ENCODE results near the gene PKP2. TPM values are rescaled to one million over a fixed set of nuclear protein-coding genes. Genes with fewer than 3 reads are reported as not detected.

Gene PKP2
- total RNA-seq, 2 donors from 2014 or later = 0.07 to 0.25 TPM

DNA sequence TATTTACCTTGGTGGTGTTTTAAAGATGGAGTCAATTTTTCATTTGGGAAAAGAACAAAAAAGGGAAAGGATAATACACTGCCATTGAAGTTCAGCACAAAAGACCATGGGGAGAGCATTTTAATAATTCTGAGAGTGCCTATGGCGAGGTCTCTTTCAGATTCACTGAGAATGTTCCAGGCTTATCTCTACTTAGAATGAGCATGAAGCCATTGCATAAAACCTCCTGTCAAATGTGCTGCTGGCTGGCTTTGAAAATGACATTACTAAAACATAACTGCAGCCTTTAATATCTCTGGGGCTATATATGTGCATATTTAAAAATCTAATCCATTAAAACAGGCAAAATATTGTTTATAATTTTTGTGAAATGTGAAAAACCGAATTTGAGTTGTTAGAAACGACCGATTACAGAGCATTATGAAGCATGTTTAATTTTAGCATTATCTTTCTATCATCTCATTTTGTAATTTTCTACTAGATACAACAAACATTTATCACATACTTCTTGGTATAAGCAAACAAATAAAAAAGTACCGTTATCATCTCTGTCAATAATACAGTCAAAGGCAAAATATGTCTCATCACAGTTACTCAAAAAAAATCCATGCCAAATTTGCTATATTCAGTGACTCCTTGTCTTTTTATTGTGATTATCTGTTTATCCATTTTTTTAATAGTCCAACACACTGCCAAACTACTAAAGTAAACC, 95.2 kb downstream of the PKP2 start:
- Mint-ChIP-seq H3K27ac (no peak overlapping the region), H3K9me3 (no peaks in the 10 kb centered on the region), H3K36me3 (no peaks in the 10 kb centered on the region), H3K27me3 (peaks cover 1 to 2% of the 10 kb centered on the region in 2 donors), H3K4me3 (no peak overlapping the region), H3K4me1 (ENCODE audit: low read depth in 2 of 2) (no peaks in the 10 kb centered on the region)
- ATAC-seq (no peak), DNase-seq (ENCODE audit: low spot score) (no peak)

DNA sequence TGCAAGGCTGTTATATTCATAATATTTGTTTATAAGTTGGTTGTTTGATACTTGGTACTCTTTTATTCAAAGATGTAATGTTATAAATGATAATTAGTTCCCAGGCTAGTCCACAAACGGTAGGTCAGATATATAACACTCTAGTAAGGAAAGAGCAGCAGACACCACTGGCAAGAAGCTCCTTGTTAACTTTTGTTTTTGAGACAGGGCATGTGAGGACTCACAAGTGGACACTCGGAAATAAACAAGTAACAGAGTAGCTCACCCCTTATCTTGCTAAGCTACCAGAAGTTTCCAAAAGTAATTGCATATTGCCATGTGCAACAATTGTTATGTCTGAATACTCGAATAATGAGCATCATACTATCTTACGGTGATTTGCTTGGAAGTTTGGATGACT, 102.3 kb downstream of the PKP2 start:
- Mint-ChIP-seq H3K36me3 (no peaks in the 10 kb centered on the region), H3K4me3 (no peak overlapping the region)
- no peak for ATAC-seq

DNA sequence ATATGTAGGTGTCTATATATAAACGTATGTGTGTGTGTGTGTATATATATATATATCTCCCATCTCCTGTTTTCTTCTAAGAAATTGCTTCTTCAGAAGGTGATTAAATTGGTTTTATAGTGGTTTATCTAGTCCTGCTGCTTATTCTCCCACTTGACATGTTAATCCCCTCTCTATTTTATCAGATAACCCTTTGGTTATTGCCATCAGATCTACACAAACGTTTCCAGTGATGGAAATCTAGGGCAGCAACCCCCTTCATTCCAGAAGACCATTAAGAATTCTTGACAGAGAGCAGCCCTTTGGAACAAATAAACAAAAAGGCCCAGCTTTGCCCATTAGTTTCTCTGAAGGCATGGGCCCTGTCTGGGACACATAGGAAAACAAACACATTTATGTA, 106.7 kb downstream of the PKP2 start:
- DNase-seq (ENCODE audit: low spot score) (no peak), ATAC-seq (no peak)
- Mint-ChIP-seq H3K9me3 (no peaks in the 10 kb centered on the region), H3K4me1 (ENCODE audit: low read depth in 2 of 2) (no peaks in the 10 kb centered on the region), H3K4me3 (no peak overlapping the region), H3K27ac (no peak overlapping the region), H3K27me3 (peaks cover 0 to 9% of the 10 kb centered on the region in 2 donors), H3K36me3 (no peaks in the 10 kb centered on the region)

More for the DNA sequence above, 102.3 kb downstream of the PKP2 start:
- H3K27ac Mint-ChIP-seq = no peak overlapping the region
- no peaks in the 10 kb centered on the region for H3K4me1 Mint-ChIP-seq (ENCODE audit: low read depth in 2 of 2)
- no peak for DNase-seq (ENCODE audit: low spot score)
- no peaks in the 10 kb centered on the region for H3K9me3 Mint-ChIP-seq
- H3K27me3 Mint-ChIP-seq = peaks cover 0 to 3% of the 10 kb centered on the region in 2 donors

DNA sequence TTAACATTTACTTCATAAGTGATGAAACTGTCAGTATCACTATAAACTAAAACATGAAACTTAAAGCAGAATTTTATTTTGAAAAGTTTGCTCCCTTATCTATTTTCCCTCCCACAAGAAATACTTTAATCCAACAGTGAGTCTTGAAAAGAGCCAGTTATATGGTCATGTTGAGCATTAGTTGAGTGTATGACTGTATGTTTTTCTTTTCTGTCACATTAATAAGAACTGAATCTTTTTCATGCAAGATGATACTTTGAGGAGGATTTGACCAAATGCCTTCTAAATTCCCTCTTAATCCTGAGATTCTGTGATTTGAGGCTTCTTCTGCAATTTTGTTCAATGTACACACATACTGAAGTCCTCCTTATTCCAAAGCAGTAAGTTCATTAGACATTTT, 107.1 kb downstream of the PKP2 start:
- Mint-ChIP-seq H3K27ac (no peak overlapping the region), H3K4me1 (ENCODE audit: low read depth in 2 of 2) (no peaks in the 10 kb centered on the region), H3K36me3 (no peaks in the 10 kb centered on the region), H3K27me3 (peaks cover 4 to 11% of the 10 kb centered on the region in 2 donors), H3K9me3 (no peaks in the 10 kb centered on the region), H3K4me3 (no peak overlapping the region)
- ATAC-seq = no peak
- no peak for DNase-seq (ENCODE audit: low spot score)

DNA sequence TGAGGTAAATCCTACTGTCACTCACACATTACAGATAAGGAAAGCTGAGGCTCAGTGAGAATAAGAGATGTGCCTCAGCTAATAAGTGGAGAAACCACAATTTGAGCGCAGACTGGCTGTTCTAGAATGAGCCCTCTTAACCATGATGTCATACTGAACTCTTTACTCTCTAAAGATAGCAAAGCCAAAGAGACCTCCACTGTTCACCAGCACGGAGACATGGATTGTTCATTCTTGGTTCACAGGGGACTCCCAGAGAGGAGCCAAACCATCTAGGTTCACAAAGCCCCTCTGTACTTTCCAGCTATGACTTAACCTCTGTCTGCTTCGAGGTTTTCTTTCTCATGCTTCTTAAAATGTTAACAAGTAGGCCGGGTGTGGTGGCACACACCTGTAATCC, 108.2 kb downstream of the PKP2 start:
- Mint-ChIP-seq H3K27ac (no peak overlapping the region), H3K36me3 (no peaks in the 10 kb centered on the region), H3K4me1 (ENCODE audit: low read depth in 2 of 2) (no peaks in the 10 kb centered on the region), H3K27me3 (peaks cover 8 to 12% of the 10 kb centered on the region in 2 donors), H3K4me3 (no peak overlapping the region), H3K9me3 (no peaks in the 10 kb centered on the region)
- DNase-seq (ENCODE audit: low spot score) = no peak
- ATAC-seq = no peak

DNA sequence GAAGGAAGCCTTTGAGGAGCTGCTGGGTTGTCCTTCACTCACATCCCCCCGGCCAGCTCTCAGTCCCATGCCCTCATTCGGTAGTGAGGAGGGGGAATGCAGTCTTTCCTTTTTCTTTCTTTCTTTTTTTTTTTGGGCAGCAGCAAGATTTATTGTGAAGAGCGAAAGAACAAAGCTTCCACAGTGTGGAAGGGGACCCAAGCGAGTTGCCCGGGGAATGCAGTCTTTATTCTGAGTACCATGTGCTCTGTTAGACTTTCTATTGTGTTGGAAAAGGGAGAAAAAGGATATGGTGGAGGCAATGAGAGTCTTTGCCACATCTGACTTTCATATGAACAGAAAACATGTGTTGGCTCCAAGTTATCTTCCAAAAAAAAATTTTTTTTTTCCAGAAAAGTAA, 111.0 kb downstream of the PKP2 start:
- no peak overlapping the region for H3K27ac Mint-ChIP-seq
- H3K4me1 Mint-ChIP-seq (ENCODE audit: low read depth in 2 of 2) = no peaks in the 10 kb centered on the region
- H3K27me3 Mint-ChIP-seq = peaks cover 12 to 15% of the 10 kb centered on the region in 2 donors
- no peaks in the 10 kb centered on the region for H3K36me3 Mint-ChIP-seq
- no peak for ATAC-seq
- no peak for DNase-seq (ENCODE audit: low spot score)
- no peaks in the 10 kb centered on the region for H3K9me3 Mint-ChIP-seq
- no peak overlapping the region for H3K4me3 Mint-ChIP-seq

DNA sequence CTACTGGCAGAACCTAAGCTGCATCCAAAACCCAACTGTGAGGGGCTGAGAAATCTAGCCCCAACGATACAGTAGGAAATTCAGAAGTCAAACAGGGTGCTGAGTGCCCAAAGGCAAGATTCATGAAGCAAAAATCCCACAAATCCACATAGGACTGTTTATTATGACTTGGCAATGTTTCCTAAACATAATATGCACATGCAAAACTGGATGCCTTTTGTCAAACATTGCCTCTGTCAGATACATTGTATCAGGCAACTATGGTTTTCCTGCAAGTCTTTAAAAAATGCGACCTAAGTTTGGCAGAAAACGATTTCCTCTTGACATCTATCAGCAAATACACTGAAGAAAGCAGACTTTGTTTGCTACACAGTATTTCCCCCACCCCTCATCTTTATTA, 113.5 kb downstream of the PKP2 start:
- DNase-seq (ENCODE audit: low spot score) = no peak
- no peaks in the 10 kb centered on the region for H3K36me3 Mint-ChIP-seq
- ATAC-seq = no peak
- no peak overlapping the region for H3K27ac Mint-ChIP-seq
- peaks cover 17 to 18% of the 10 kb centered on the region in 2 donors for H3K27me3 Mint-ChIP-seq
- H3K4me1 Mint-ChIP-seq (ENCODE audit: low read depth in 2 of 2) = no peaks in the 10 kb centered on the region
- no peaks in the 10 kb centered on the region for H3K9me3 Mint-ChIP-seq
- no peak overlapping the region for H3K4me3 Mint-ChIP-seq

DNA sequence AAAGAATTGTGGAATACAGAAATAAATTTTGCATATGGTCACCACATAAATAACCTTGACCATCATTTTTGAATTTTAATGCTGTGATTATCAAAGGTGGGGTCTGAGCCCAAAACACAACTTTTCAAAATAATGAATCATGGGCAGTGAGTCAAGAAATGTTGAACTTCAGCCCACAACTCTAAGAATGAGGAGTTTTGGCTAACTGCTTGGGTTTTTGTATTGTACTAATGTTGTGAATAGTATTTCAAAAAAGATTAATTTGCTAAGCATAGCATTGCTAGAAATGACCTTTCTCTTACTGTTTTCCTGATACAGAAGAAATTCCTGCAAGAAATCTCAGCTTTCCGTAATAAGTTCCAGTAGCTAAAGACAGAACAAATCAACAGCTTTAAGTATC, 116.5 kb downstream of the PKP2 start:
- ATAC-seq = no peak
- Mint-ChIP-seq H3K36me3 (no peaks in the 10 kb centered on the region), H3K9me3 (no peaks in the 10 kb centered on the region)

DNA sequence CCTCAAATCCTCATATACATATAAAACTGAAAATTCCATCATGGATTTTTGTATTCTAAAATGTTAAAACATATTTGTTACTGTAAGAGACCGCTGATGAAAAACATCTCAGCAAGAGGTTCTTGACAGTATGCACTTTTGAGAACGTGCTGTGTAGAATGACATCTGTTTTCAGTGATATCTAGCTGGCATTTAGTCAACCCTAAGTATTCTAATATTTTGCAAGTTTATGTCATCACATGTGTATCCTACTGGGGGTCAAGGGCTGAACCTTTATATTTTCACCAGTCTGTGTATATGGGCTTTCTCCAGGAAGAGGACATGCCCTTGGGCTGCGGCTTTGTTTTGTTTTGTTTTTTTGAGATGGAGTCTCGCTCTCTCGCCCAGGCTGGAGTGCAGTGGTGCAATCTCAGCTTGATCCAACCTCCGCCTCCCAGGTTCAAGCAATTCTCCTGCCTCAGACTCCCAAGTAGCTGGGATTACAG, 118.8 kb downstream of the PKP2 start:
- no peak overlapping the region for H3K4me3 Mint-ChIP-seq
- H3K9me3 Mint-ChIP-seq = no peaks in the 10 kb centered on the region
- H3K27me3 Mint-ChIP-seq = peaks cover 16 to 22% of the 10 kb centered on the region in 2 donors
- DNase-seq (ENCODE audit: low spot score) (no peak), ATAC-seq (no peak)
- H3K4me1 Mint-ChIP-seq (ENCODE audit: low read depth in 2 of 2) = no peaks in the 10 kb centered on the region
- no peaks in the 10 kb centered on the region for H3K36me3 Mint-ChIP-seq
- no peak overlapping the region for H3K27ac Mint-ChIP-seq

More for the DNA sequence above, 116.5 kb downstream of the PKP2 start:
- DNase-seq (ENCODE audit: low spot score) = no peak
- H3K4me1 Mint-ChIP-seq (ENCODE audit: low read depth in 2 of 2) = no peaks in the 10 kb centered on the region
- H3K27me3 Mint-ChIP-seq = peaks cover 16 to 17% of the 10 kb centered on the region in 2 donors
- no peak overlapping the region for H3K27ac Mint-ChIP-seq
- H3K4me3 Mint-ChIP-seq = no peak overlapping the region

DNA sequence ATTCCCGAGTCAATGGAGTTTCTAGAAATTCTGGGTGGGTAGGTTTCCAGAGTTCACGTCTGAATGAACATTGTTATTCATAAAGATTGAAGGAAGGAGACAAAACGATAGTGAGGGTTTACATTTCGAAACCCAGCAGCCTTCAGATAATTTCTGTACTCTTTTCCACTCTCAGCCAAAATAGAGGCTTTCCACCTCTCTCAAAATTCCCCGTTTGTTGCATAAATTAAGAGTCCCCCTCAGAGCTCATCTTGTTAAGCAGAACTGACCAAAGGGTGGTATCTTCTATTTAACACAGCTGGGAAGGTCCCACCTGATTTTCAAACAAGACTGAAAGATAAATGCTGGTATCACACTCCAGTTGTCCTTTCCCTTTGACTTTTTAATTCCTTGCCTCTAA, 119.4 kb downstream of the PKP2 start:
- Mint-ChIP-seq H3K4me1 (ENCODE audit: low read depth in 2 of 2) (no peaks in the 10 kb centered on the region), H3K4me3 (no peak overlapping the region), H3K36me3 (no peaks in the 10 kb centered on the region), H3K9me3 (no peaks in the 10 kb centered on the region), H3K27ac (no peak overlapping the region), H3K27me3 (peaks cover 16 to 22% of the 10 kb centered on the region in 2 donors)
- ATAC-seq = no peak
- no peak for DNase-seq (ENCODE audit: low spot score)

DNA sequence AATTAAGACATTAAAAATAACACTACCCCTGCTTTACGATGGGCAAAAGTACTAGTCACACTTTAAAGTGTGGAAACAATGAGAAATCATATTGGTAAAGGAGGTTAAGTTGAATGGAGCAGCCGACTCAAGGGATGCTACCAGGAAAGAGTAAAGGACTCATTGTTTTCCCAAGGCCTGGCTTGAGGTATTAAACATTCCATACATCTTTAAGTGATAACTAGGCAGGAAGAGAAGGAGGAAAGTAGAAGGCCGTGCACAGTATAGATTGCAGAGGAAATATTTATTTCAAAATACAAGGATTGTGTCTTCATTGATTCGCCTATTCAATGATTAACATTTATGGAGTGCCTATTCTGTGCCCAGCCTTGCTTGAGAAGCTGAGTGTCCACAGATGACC, 120.3 kb downstream of the PKP2 start:
- H3K4me1 Mint-ChIP-seq (ENCODE audit: low read depth in 2 of 2) = no peaks in the 10 kb centered on the region
- no peak overlapping the region for H3K27ac Mint-ChIP-seq
- no peaks in the 10 kb centered on the region for H3K36me3 Mint-ChIP-seq
- DNase-seq (ENCODE audit: low spot score) = no peak
- peaks cover 18 to 22% of the 10 kb centered on the region in 2 donors for H3K27me3 Mint-ChIP-seq
- H3K4me3 Mint-ChIP-seq = no peak overlapping the region
- H3K9me3 Mint-ChIP-seq = no peaks in the 10 kb centered on the region
- ATAC-seq = no peak

DNA sequence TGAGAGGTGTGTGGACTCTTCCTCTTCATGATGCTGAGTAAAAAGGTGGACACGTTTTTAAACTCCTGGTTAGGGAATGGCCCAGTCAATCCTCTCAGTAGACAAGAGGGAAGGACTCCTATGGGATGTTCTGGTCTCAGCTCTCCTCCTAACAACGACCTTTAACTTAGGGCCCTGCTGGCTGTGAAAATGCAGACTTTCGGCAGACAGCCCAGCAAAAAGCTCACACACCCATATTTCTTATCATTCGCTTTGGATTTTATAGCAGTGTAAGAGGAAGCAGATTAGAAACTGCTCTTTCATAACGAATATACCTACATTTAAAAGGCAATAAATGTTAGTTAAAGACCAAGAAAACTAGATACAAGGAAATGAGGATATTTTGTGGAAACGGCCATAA, 122.9 kb downstream of the PKP2 start:
- ATAC-seq = no peak
- DNase-seq (ENCODE audit: low spot score) = no peak
- H3K27me3 Mint-ChIP-seq = peaks cover 15 to 24% of the 10 kb centered on the region in 2 donors
- H3K4me3 Mint-ChIP-seq = no peak overlapping the region
- no peaks in the 10 kb centered on the region for H3K36me3 Mint-ChIP-seq
- H3K9me3 Mint-ChIP-seq = no peaks in the 10 kb centered on the region
- H3K27ac Mint-ChIP-seq = no peak overlapping the region
- H3K4me1 Mint-ChIP-seq (ENCODE audit: low read depth in 2 of 2) = no peaks in the 10 kb centered on the region

DNA sequence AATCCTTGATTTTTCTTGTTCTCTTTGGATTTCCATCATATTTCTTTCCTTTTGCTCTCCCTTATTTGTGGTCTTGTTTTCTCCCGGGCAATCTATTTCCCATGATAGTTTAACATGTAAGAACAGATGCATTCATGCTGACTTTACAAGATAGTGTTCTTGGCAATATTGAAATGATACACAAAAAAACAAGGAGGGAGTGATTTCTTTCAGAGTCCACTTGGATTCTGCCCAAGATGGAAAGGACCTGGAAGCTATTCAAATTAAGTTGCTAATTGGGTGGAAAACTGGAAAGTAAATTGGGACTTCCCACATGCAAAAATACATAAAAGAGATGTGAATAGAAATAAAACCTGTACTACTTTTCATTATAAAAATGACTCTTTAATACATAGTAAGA, 126.4 kb downstream of the PKP2 start:
- H3K27ac Mint-ChIP-seq = no peak overlapping the region
- no peak for ATAC-seq

DNA sequence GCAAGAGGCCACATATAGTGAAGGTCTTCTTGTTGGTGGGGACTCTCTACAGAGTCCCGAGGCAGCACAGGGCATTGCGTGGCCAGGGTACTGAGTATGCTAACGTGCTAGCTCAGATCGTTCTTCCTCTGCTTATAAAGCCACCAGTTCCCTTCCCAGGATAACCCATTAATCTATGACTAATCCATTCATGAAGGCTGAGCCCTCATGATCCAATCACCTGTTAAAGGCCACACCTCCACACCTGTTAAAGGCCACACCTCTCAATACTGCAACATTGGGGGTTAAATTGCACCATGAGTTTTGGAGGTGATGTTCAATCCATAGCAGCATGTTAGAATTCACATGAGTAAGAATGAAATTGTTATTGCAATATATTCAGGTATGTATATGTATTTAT, 128.1 kb downstream of the PKP2 start:
- Mint-ChIP-seq H3K4me3 (no peak overlapping the region), H3K4me1 (ENCODE audit: low read depth in 2 of 2) (no peaks in the 10 kb centered on the region), H3K27me3 (peaks cover 16 to 32% of the 10 kb centered on the region in 2 donors), H3K36me3 (no peaks in the 10 kb centered on the region), H3K9me3 (no peaks in the 10 kb centered on the region), H3K27ac (no peak overlapping the region)
- DNase-seq (ENCODE audit: low spot score) = no peak
- ATAC-seq = no peak

More for the DNA sequence above, 126.4 kb downstream of the PKP2 start:
- peaks cover 19 to 35% of the 10 kb centered on the region in 2 donors for H3K27me3 Mint-ChIP-seq
- no peaks in the 10 kb centered on the region for H3K36me3 Mint-ChIP-seq
- H3K4me1 Mint-ChIP-seq (ENCODE audit: low read depth in 2 of 2) = no peaks in the 10 kb centered on the region
- no peak for DNase-seq (ENCODE audit: low spot score)
- no peaks in the 10 kb centered on the region for H3K9me3 Mint-ChIP-seq
- H3K4me3 Mint-ChIP-seq = no peak overlapping the region

DNA sequence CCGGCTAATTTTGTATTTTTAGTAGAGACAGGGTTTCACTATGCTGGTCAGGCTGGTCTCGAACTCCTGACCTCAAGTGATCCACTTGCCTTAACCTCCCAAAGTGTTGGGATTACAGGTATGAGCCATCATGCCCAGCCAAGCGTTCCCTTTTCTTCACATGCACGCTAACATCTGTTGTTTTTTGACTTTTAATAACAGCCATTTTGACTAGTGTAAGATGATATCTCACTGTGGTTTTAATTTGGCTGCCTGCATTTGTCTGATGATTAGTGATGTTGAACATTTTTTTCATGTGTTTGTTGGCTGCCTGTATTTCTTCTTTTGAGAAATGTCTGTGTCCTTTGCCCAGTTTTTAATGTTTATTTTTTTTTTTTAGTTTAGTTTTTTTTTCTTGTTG, 130.7 kb downstream of the PKP2 start:
- Mint-ChIP-seq H3K4me1 (ENCODE audit: low read depth in 2 of 2) (no peaks in the 10 kb centered on the region), H3K27me3 (peaks cover 20 to 30% of the 10 kb centered on the region in 2 donors), H3K4me3 (no peak overlapping the region)

More for the DNA sequence above, 130.7 kb downstream of the PKP2 start:
- Mint-ChIP-seq H3K27ac (no peak overlapping the region), H3K9me3 (no peaks in the 10 kb centered on the region), H3K36me3 (no peaks in the 10 kb centered on the region)
- DNase-seq (ENCODE audit: low spot score) (no peak), ATAC-seq (no peak)
